Measurements from ENCODE around the gene GPR173. TPM values are rescaled to one million over a fixed set of nuclear protein-coding genes. Genes with fewer than 3 reads are reported as not detected.

The GPR173 gene
- total RNA-seq, 2 donors from 2014 or later, result 7.0 to 9.4 TPM

DNA sequence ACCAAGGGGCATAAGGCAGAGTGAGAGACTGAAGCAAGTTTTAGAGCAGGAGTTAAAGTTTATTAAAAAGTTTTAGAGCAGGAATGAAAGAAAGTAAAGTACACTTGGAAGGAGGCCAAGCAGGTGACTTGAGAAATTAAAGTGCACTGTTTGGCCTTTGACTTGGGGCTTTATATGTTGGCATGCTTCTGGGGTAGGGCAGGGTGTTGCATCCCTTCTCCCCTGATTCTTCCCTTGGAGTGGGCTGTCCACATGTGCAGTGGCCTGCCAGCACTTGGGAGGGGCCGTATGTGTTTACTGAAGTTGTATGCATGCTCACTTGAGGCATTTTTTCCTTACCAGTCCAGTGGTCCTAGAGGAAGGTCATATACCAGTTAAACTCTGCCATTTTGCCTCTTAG lies 35.3 kb upstream of the GPR173 start:
- no peaks in the 10 kb centered on the region for H3K9me3 ChIP-seq (ENCODE audit: control insufficient read depth, low read length)
- 100% methylated on average over 1 of the region's 1 CpG; no CpG with 5 or more reads in 1 of the 2 experiments for WGBS, 2 experiments (ENCODE audit: insufficient coverage in 1 of 2, insufficient read length in 1 of 2)
- H3K27ac ChIP-seq (ENCODE audit: low read depth, low read length), result no peak overlapping the region
- TF ChIP-seq, protein P1, sequence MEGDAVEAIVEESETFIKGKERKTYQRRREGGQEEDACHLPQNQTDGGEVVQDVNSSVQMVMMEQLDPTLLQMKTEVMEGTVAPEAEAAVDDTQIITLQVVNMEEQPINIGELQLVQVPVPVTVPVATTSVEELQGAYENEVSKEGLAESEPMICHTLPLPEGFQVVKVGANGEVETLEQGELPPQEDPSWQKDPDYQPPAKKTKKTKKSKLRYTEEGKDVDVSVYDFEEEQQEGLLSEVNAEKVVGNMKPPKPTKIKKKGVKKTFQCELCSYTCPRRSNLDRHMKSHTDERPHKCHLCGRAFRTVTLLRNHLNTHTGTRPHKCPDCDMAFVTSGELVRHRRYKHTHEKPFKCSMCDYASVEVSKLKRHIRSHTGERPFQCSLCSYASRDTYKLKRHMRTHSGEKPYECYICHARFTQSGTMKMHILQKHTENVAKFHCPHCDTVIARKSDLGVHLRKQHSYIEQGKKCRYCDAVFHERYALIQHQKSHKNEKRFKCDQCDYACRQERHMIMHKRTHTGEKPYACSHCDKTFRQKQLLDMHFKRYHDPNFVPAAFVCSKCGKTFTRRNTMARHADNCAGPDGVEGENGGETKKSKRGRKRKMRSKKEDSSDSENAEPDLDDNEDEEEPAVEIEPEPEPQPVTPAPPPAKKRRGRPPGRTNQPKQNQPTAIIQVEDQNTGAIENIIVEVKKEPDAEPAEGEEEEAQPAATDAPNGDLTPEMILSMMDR (conservative IDR thresholded peaks at IDR 0.05), result no peak
- H3K4me3 ChIP-seq (ENCODE audit: low read length), result no peak overlapping the region
- H3K27me3 ChIP-seq (ENCODE audit: control insufficient read depth, insufficient read depth, low read length, poor library complexity, severe bottlenecking), result no peaks in the 10 kb centered on the region
- no peaks in the 10 kb centered on the region for H3K36me3 ChIP-seq (ENCODE audit: control insufficient read depth, insufficient read depth, low read length)
- H3K27me3 Mint-ChIP-seq (ENCODE audit: insufficient read depth), result peaks cover 2% of the 10 kb centered on the region
- H3K9ac ChIP-seq (ENCODE audit: extremely low read depth, low read length, poor library complexity, severe bottlenecking), result no peak overlapping the region
- no peak overlapping the region for H3K4me3 Mint-ChIP-seq
- no peaks in the 10 kb centered on the region for H3K4me1 Mint-ChIP-seq
- no peak for DNase-seq
- peaks cover 36% of the 10 kb centered on the region for H3K9me3 Mint-ChIP-seq
- no peaks in the 10 kb centered on the region for H3K36me3 Mint-ChIP-seq (ENCODE audit: low read depth)
- H3K4me1 ChIP-seq (ENCODE audit: control insufficient read depth, insufficient read depth, low read length), result no peaks in the 10 kb centered on the region
- no peak overlapping the region for H3K27ac Mint-ChIP-seq

DNA sequence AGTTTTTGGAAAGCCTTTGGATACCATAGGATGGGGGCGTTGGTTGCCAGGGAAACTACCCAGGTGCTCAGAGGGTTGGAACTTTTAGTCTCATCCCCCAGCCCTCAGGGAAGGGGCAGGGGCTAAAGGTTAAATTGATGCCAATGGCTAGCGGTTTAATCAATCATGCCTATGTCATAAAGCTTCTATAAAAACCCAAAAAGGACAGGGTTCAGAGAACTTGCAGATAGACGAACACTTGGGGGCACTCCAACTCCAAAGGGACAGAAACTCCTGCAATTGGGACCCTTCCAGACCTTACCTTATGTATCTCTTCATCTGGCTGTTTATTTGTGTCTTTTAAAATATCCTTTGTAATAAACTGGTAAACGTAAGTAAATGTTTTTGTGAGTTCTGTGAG lies 30.0 kb upstream of the GPR173 start:
- WGBS, 2 experiments (ENCODE audit: insufficient coverage in 1 of 2, insufficient read length in 1 of 2), result 0 to 43% methylated on average over 1 to 4 of the region's 4 CpGs
- Histone ChIP-seq H3K27me3 (ENCODE audit: control insufficient read depth, insufficient read depth, low read length, poor library complexity, severe bottlenecking) (no peaks in the 10 kb centered on the region), H3K9ac (ENCODE audit: extremely low read depth, low read length, poor library complexity, severe bottlenecking) (no peak overlapping the region), H3K36me3 (ENCODE audit: control insufficient read depth, insufficient read depth, low read length) (no peaks in the 10 kb centered on the region), H3K4me3 (ENCODE audit: low read length) (no peak overlapping the region), H3K9me3 (ENCODE audit: control insufficient read depth, low read length) (no peaks in the 10 kb centered on the region), H3K27ac (ENCODE audit: low read depth, low read length) (no peak overlapping the region), H3K4me1 (ENCODE audit: control insufficient read depth, insufficient read depth, low read length) (no peaks in the 10 kb centered on the region)
- Mint-ChIP-seq H3K9me3 (peaks cover 54% of the 10 kb centered on the region), H3K36me3 (ENCODE audit: low read depth) (peaks cover 2% of the 10 kb centered on the region), H3K4me1 (peaks cover 3% of the 10 kb centered on the region), H3K4me3 (no peak overlapping the region), H3K27ac (no peak overlapping the region), H3K27me3 (ENCODE audit: insufficient read depth) (no peaks in the 10 kb centered on the region)
- DNase-seq, result peak; percentile 52
- TF ChIP-seq, protein P1 (conservative IDR thresholded peaks at IDR 0.05), result peak; percentile 49

GRCh38 chrX:53022381-53022780 lies 26.2 kb upstream of the GPR173 start:
- Mint-ChIP-seq H3K4me3 (no peak overlapping the region), H3K36me3 (ENCODE audit: low read depth) (peaks cover 2% of the 10 kb centered on the region), H3K9me3 (peaks cover 42% of the 10 kb centered on the region), H3K4me1 (peaks cover 3% of the 10 kb centered on the region), H3K27ac (no peak overlapping the region), H3K27me3 (ENCODE audit: insufficient read depth) (no peaks in the 10 kb centered on the region)
- Histone ChIP-seq H3K27me3 (ENCODE audit: control insufficient read depth, insufficient read depth, low read length, poor library complexity, severe bottlenecking) (no peaks in the 10 kb centered on the region), H3K9ac (ENCODE audit: extremely low read depth, low read length, poor library complexity, severe bottlenecking) (no peak overlapping the region), H3K27ac (ENCODE audit: low read depth, low read length) (no peak overlapping the region), H3K4me3 (ENCODE audit: low read length) (no peak overlapping the region), H3K9me3 (ENCODE audit: control insufficient read depth, low read length) (no peaks in the 10 kb centered on the region), H3K36me3 (ENCODE audit: control insufficient read depth, insufficient read depth, low read length) (no peaks in the 10 kb centered on the region), H3K4me1 (ENCODE audit: control insufficient read depth, insufficient read depth, low read length) (no peaks in the 10 kb centered on the region)
- TF ChIP-seq, protein P1 (conservative IDR thresholded peaks at IDR 0.05), result no peak
- 39 to 42% methylated on average over 2 to 4 of the region's 8 CpGs for WGBS, 2 experiments (ENCODE audit: insufficient coverage in 1 of 2, insufficient read length in 1 of 2)
- peak; percentile 70 for DNase-seq
